Measurements from ENCODE around the gene OPCML. TPM values are rescaled to one million over a fixed set of nuclear protein-coding genes. Genes with fewer than 3 reads are reported as not detected.

Gene OPCML
- total RNA-seq, 4 donors from 2014 or later = 0.33 TPM; not detected in 3

DNA sequence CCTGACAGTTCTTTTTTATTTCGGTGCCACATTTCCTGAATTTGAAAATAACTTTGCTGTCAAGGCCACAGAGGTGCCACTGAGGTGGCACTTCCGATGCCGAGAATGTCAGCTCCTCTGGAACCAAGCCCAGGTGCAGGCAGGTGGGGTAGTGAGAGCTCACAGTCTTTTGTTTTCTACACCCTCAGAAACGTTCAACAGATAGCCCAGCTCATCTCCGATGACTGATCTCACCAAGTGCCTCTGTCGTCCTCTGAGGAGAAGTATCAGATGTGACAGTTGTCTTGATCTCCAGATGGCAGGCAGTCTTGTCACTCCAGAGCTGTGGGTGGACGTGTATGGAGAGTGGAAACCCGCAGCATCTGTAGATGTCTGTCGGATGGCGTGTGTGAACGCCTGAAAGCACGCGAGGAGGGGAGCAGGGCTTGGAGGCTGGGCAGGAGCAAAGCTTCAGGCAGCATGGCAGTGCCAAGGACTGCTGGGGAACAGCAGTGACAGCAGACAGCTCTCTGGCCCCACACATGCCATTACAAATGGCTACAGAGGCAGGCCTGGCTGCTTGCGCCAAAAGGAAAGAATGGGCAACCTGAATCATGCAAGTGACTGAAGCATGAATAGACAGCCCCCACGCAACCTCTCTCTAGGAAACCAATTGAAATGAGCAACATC lies 877.0 kb downstream of the OPCML start:
- H3K4me1 ChIP-seq = no peaks in the 10 kb centered on the region
- intact Hi-C loops (cut with DNase I) = no loop called here
- no peaks in the 10 kb centered on the region for H3K27me3 ChIP-seq
- no peaks in the 10 kb centered on the region for H3K9me3 ChIP-seq
- 92% methylated on average over 15 of the region's 15 CpGs for WGBS, 2 donors
- DNase-seq = no peak
- H3K36me3 ChIP-seq = no peaks in the 10 kb centered on the region
- no peak for TF ChIP-seq POLR2A (IDR thresholded peaks at IDR 0.05)
- TF ChIP-seq, protein P1, sequence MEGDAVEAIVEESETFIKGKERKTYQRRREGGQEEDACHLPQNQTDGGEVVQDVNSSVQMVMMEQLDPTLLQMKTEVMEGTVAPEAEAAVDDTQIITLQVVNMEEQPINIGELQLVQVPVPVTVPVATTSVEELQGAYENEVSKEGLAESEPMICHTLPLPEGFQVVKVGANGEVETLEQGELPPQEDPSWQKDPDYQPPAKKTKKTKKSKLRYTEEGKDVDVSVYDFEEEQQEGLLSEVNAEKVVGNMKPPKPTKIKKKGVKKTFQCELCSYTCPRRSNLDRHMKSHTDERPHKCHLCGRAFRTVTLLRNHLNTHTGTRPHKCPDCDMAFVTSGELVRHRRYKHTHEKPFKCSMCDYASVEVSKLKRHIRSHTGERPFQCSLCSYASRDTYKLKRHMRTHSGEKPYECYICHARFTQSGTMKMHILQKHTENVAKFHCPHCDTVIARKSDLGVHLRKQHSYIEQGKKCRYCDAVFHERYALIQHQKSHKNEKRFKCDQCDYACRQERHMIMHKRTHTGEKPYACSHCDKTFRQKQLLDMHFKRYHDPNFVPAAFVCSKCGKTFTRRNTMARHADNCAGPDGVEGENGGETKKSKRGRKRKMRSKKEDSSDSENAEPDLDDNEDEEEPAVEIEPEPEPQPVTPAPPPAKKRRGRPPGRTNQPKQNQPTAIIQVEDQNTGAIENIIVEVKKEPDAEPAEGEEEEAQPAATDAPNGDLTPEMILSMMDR (IDR thresholded peaks at IDR 0.05) = no peak
- H3K4me3 ChIP-seq (replicated peaks in 1 of 3) = no peak overlapping the region
- H3K27ac ChIP-seq = no peak overlapping the region

- intact Hi-C loops (cut with DNase I) = no loop called here
- no peak overlapping the region for H3K27ac ChIP-seq
- 89 to 90% methylated on average over 9 of the region's 9 CpGs for WGBS, 2 donors
- no peak overlapping the region for H3K4me3 ChIP-seq (replicated peaks in 1 of 3)
- no peak for DNase-seq
- no peak for TF ChIP-seq POLR2A (IDR thresholded peaks at IDR 0.05)
- TF ChIP-seq, protein P1 (IDR thresholded peaks at IDR 0.05) = no peak
- H3K4me1 ChIP-seq = no peaks in the 10 kb centered on the region
- H3K27me3 ChIP-seq = no peaks in the 10 kb centered on the region
- H3K36me3 ChIP-seq = no peaks in the 10 kb centered on the region
- H3K9me3 ChIP-seq = no peaks in the 10 kb centered on the region
These were observed 879.1 kb downstream of the OPCML start for GRCh38 chr11:132653237-132653636.

DNA sequence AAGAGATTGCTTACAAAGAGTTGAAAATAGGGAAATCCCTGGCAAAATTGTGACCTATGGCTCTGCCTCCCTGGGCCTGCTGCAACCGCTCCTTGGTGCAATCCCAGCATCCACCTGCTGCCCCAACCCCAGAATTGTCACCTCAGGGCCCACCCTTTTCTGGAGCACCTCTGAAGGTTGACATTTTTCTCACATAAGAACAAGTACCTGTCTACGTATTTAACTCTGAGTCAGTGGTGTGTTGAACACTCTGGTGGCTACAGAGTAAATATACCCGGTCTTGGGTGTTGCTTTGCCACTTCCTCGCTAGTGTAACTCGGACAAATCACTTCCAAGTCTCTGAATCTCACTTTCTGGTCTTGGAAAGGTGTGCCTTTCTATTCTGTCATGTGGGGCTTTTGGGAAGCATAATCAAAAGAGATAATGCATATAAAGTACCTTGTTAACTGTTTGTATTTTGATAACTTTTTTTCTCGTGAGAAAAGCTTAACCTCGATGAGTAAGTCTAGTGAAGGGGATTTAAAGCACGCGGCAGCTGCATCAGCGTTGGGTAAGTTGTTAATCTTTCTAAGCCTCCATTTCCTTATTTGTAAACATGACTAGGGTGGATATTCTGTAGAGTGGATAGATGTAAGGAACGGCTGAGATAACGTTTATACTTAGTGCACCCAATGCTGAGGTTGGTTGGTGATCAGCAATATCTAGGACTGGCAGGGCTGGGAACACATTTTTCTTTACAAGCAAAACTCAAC lies 881.2 kb downstream of the OPCML start:
- H3K27me3 ChIP-seq = no peaks in the 10 kb centered on the region
- no peaks in the 10 kb centered on the region for H3K4me1 ChIP-seq
- no peak overlapping the region for H3K4me3 ChIP-seq (replicated peaks in 1 of 3)
- H3K27ac ChIP-seq = no peak overlapping the region
- 84 to 85% methylated on average over 12 of the region's 12 CpGs for WGBS, 2 donors
- no peak for DNase-seq
- no peaks in the 10 kb centered on the region for H3K9me3 ChIP-seq
- no peak for TF ChIP-seq POLR2A (IDR thresholded peaks at IDR 0.05)
- TF ChIP-seq, protein P1 (IDR thresholded peaks at IDR 0.05) = no peak
- intact Hi-C loops (cut with DNase I) = no loop called here
- no peaks in the 10 kb centered on the region for H3K36me3 ChIP-seq

- intact Hi-C loops (cut with DNase I) = no loop called here
- no peaks in the 10 kb centered on the region for H3K36me3 ChIP-seq
- no peaks in the 10 kb centered on the region for H3K9me3 ChIP-seq
- DNase-seq = no peak
- WGBS, 2 donors = 95% methylated on average over 9 of the region's 9 CpGs
- H3K27ac ChIP-seq = no peak overlapping the region
- H3K27me3 ChIP-seq = no peaks in the 10 kb centered on the region
- no peak for TF ChIP-seq POLR2A (IDR thresholded peaks at IDR 0.05)
- TF ChIP-seq, protein P1 (IDR thresholded peaks at IDR 0.05) = no peak
- H3K4me1 ChIP-seq = no peaks in the 10 kb centered on the region
- no peak overlapping the region for H3K4me3 ChIP-seq (replicated peaks in 1 of 3)
These were observed 883.0 kb downstream of the OPCML start for GRCh38 chr11:132649277-132649676.

DNA sequence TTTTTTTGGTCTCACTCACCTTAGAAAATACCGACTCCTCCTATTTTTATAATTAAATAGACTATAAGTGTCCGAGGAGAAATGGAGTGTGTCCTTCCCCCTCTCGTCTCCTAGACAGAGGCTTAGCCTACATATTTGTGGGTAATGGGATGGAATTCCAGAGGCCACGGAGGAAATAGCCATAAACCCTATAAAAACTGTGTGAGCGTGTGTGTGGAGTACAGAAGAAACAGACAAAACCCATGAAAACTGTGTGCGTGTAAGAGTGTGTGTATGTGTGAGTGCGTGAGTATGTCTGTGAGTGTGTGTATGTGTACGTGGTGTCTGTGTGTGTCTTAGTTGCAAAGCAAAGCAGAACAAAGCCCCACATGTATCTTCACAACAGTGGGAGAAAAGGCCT lies 883.5 kb downstream of the OPCML start:
- 81 to 84% methylated on average over 8 of the region's 8 CpGs for WGBS, 2 donors
- no peaks in the 10 kb centered on the region for H3K9me3 ChIP-seq
- no peaks in the 10 kb centered on the region for H3K27me3 ChIP-seq
- H3K36me3 ChIP-seq = no peaks in the 10 kb centered on the region
- DNase-seq = no peak
- H3K4me1 ChIP-seq = no peaks in the 10 kb centered on the region
- H3K4me3 ChIP-seq (replicated peaks in 1 of 3) = no peak overlapping the region
- H3K27ac ChIP-seq = no peak overlapping the region
- TF ChIP-seq POLR2A (IDR thresholded peaks at IDR 0.05) = no peak
- TF ChIP-seq, protein P1 (IDR thresholded peaks at IDR 0.05) = no peak
- intact Hi-C loops (cut with DNase I) = no loop called here
